A549 (cell line): Measurements from ENCODE around the gene BRSK2.

Experiments
- BHLHE40 ChIP-seq: IDR thresholded peaks from 2 replicates; pipeline ENCODE4 v1.6.1; 2012; ENCODE audit warnings: low read depth, low read length, inconsistent platforms
- CEBPB ChIP-seq, 2 experiments: fragments of >200 bp in 1 of 2; sonication (Bioruptor Twin) in 1 of 2; formaldehyde crosslinking in 1 of 2; IDR thresholded peaks; 2 replicates each; pipeline ENCODE4 v1.6.1; 2012 to 2016
- POLR2A ChIP-seq: IDR thresholded peaks from 2 replicates; pipeline ENCODE4 v1.6.1; 2012; ENCODE audit warnings: mild to moderate bottlenecking, low read length
- SMC3 ChIP-seq: fragments of >200 bp; sonication (Bioruptor Twin); formaldehyde crosslinking; IDR thresholded peaks from 3 replicates; pipeline ENCODE4 v1.6.1; 2018; ENCODE audit warnings: inconsistent platforms
- TP53 ChIP-seq: fragments of 250-450 bp; sonication (Bioruptor Pico); IDR thresholded peaks from 2 replicates; pipeline ENCODE4 v1.5.0; 2021; ENCODE audit warnings: mild to moderate bottlenecking, moderate library complexity
- TF ChIP-seq, protein P1 (sequence below): IDR thresholded peaks from 2 replicates; pipeline ENCODE4 v1.6.1; 2012
- TF ChIP-seq, protein P2 (sequence below): fragments of >200 bp; sonication (Bioruptor Twin); formaldehyde crosslinking; IDR thresholded peaks from 3 replicates; pipeline ENCODE4 v1.5.1; 2016
- TF ChIP-seq, protein P3 (sequence below): fragments of 200-600 bp; sonication (generic); IDR thresholded peaks from 2 replicates; pipeline ENCODE4 v1.6.1; 2016; ENCODE audit warnings: antibody characterized with exemption, mild to moderate bottlenecking, moderate library complexity

DNA sequence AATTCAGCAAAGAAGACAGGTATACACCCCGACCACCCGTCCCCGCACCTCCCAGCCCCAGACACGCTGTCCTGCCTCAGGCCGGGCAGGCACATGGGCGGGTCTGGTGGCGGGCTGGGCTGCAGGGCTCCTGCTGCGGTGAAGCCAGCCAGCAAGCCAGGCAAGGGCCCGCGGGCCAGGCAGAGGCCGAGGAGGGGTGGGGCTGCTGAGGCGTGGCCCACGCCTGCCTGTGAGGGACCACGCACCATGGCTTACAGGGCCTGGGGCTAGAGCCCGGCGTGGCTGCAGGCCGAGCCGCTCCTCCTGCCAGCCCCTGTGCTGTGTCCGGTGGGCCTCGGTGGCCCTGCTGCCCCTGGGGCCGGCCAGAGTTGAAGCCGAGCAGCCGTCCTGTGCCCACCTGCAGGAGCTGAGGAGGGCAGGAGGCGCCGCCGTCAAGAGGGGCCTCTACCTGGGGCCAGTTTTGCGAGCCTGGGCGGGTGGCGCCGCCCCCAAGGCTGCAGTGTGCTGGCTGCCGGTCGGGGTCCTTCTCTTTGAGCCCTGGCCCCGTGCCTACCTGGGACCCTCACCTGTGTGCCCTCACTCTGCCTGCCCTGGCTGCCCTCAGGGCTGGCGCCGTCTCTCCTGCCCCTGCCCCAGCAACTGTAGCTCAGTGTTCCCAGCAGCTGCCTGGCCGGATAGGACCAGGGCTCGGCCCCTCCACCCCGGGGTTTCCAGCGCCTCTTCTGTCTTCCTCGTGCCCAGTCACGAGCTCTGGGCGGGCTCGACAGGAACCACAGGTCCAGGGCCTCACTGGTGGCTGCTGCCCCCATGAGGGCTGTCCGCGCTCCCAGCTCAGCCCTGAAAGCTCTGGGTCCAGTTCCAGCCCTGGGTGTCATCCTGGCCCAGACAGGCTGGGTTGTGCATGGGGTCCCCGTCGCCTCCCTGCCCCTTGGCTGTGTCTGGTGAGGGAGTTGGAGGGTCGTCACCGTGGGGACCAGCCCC, 58.4 kb downstream of the BRSK2 start:
- no peak for TF ChIP-seq SMC3
- TF ChIP-seq, protein P1, sequence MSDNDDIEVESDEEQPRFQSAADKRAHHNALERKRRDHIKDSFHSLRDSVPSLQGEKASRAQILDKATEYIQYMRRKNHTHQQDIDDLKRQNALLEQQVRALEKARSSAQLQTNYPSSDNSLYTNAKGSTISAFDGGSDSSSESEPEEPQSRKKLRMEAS, result no peak
- TF ChIP-seq, protein P2, sequence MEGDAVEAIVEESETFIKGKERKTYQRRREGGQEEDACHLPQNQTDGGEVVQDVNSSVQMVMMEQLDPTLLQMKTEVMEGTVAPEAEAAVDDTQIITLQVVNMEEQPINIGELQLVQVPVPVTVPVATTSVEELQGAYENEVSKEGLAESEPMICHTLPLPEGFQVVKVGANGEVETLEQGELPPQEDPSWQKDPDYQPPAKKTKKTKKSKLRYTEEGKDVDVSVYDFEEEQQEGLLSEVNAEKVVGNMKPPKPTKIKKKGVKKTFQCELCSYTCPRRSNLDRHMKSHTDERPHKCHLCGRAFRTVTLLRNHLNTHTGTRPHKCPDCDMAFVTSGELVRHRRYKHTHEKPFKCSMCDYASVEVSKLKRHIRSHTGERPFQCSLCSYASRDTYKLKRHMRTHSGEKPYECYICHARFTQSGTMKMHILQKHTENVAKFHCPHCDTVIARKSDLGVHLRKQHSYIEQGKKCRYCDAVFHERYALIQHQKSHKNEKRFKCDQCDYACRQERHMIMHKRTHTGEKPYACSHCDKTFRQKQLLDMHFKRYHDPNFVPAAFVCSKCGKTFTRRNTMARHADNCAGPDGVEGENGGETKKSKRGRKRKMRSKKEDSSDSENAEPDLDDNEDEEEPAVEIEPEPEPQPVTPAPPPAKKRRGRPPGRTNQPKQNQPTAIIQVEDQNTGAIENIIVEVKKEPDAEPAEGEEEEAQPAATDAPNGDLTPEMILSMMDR, result no peak
- TF ChIP-seq, protein P3, sequence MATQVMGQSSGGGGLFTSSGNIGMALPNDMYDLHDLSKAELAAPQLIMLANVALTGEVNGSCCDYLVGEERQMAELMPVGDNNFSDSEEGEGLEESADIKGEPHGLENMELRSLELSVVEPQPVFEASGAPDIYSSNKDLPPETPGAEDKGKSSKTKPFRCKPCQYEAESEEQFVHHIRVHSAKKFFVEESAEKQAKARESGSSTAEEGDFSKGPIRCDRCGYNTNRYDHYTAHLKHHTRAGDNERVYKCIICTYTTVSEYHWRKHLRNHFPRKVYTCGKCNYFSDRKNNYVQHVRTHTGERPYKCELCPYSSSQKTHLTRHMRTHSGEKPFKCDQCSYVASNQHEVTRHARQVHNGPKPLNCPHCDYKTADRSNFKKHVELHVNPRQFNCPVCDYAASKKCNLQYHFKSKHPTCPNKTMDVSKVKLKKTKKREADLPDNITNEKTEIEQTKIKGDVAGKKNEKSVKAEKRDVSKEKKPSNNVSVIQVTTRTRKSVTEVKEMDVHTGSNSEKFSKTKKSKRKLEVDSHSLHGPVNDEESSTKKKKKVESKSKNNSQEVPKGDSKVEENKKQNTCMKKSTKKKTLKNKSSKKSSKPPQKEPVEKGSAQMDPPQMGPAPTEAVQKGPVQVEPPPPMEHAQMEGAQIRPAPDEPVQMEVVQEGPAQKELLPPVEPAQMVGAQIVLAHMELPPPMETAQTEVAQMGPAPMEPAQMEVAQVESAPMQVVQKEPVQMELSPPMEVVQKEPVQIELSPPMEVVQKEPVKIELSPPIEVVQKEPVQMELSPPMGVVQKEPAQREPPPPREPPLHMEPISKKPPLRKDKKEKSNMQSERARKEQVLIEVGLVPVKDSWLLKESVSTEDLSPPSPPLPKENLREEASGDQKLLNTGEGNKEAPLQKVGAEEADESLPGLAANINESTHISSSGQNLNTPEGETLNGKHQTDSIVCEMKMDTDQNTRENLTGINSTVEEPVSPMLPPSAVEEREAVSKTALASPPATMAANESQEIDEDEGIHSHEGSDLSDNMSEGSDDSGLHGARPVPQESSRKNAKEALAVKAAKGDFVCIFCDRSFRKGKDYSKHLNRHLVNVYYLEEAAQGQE, result no peak
- TF ChIP-seq POLR2A, result no peak
- no peak for TF ChIP-seq TP53 (CRISPR knock-in tag)
- no peak for TF ChIP-seq CEBPB (IDR thresholded peaks at IDR 0.05)
- no peak for TF ChIP-seq BHLHE40
